ENCODE measurements around the gene SPATS1. TPM values are rescaled to one million over a fixed set of nuclear protein-coding genes. Genes with fewer than 3 reads are reported as not detected.

Gene SPATS1
- total RNA-seq, 4 donors from 2014 or later, result not detected

DNA sequence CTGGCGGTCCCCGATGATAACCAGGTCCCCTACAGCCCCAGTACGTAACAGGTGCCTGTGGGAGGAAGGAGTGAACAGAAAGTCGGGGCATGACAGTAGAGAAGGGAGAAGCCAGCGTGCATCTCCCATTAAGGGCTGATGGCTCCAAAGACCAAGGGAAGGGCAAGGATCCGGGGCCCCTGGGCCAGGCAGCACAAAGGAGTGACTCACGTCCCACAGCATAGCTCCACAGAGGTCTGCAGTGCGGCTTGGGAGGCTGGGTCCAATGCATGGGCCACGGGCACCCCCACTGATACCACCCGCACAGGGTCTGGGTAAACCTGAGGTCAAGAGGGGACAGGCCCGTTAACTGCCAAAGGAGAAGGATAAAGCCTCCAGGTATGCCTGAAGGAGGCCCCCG, 39.6 kb upstream of the SPATS1 start:
- Histone ChIP-seq H3K4me3 (no peak overlapping the region), H3K27me3 (no peaks in the 10 kb centered on the region), H3K27ac (no peak overlapping the region), H3K4me1 (peaks cover 3% of the 10 kb centered on the region), H3K9me3 (no peaks in the 10 kb centered on the region), H3K36me3 (peaks cover 79% of the 10 kb centered on the region)
- 88% methylated on average over 12 of the region's 12 CpGs for WGBS
- no peak for TF ChIP-seq POLR2A (IDR thresholded peaks at IDR 0.05)
- TF ChIP-seq, protein P1, sequence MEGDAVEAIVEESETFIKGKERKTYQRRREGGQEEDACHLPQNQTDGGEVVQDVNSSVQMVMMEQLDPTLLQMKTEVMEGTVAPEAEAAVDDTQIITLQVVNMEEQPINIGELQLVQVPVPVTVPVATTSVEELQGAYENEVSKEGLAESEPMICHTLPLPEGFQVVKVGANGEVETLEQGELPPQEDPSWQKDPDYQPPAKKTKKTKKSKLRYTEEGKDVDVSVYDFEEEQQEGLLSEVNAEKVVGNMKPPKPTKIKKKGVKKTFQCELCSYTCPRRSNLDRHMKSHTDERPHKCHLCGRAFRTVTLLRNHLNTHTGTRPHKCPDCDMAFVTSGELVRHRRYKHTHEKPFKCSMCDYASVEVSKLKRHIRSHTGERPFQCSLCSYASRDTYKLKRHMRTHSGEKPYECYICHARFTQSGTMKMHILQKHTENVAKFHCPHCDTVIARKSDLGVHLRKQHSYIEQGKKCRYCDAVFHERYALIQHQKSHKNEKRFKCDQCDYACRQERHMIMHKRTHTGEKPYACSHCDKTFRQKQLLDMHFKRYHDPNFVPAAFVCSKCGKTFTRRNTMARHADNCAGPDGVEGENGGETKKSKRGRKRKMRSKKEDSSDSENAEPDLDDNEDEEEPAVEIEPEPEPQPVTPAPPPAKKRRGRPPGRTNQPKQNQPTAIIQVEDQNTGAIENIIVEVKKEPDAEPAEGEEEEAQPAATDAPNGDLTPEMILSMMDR (IDR thresholded peaks at IDR 0.05), result no peak
- no peak for TF ChIP-seq POLR2AphosphoS5 (IDR thresholded peaks at IDR 0.05)
- TF ChIP-seq EP300 (IDR thresholded peaks at IDR 0.05), result no peak
- peak in 1 of 2 donors; percentile 67 for DNase-seq (ENCODE audit: low spot score in 2 of 2)

DNA sequence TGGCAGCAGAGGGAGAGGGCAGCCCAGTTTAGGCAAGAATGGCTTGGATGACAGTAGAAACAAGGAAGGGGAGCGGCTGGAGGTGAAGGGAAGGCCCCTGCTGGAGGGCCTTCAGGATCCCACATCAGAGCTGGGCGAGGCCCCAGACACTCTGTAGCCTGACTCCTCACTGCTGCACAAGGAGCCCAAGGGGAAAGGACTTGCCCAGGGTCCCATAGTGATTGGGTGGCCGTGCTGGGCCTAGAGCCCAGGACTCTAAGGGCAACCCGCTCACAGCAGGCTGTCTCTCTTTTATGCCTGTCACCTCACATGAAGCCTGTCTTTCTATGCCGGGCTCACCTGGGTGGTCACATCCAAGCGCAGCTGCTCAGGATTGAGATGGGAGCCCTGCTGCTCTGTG, 38.6 kb upstream of the SPATS1 start:
- Histone ChIP-seq H3K27me3 (no peaks in the 10 kb centered on the region), H3K36me3 (peaks cover 86% of the 10 kb centered on the region), H3K4me3 (no peak overlapping the region), H3K27ac (no peak overlapping the region), H3K4me1 (no peaks in the 10 kb centered on the region), H3K9me3 (no peaks in the 10 kb centered on the region)
- peak in 1 of 2 donors; percentile 59 for DNase-seq (ENCODE audit: low spot score in 2 of 2)
- 95% methylated on average over 6 of the region's 6 CpGs for WGBS
- TF ChIP-seq POLR2AphosphoS5 (IDR thresholded peaks at IDR 0.05) (no peak), EP300 (IDR thresholded peaks at IDR 0.05) (no peak), POLR2A (IDR thresholded peaks at IDR 0.05) (no peak)
- TF ChIP-seq, protein P1 (IDR thresholded peaks at IDR 0.05), result no peak

GRCh38 chr6:44304282-44305199, 37.9 kb upstream of the SPATS1 start:
- Histone ChIP-seq H3K4me1 (no peaks in the 10 kb centered on the region), H3K36me3 (peaks cover 93% of the 10 kb centered on the region), H3K27ac (no peak overlapping the region), H3K27me3 (no peaks in the 10 kb centered on the region), H3K9me3 (no peaks in the 10 kb centered on the region), H3K4me3 (no peak overlapping the region)
- TF ChIP-seq, protein P1 (IDR thresholded peaks at IDR 0.05), result peak; percentile 12 to 67
- TF ChIP-seq POLR2AphosphoS5 (IDR thresholded peaks at IDR 0.05), result no peak
- no peak for DNase-seq (ENCODE audit: low spot score in 2 of 2)
- 75% methylated on average over 15 of the region's 25 CpGs for WGBS

- Histone ChIP-seq H3K27ac (no peak overlapping the region), H3K36me3 (peaks cover 97% of the 10 kb centered on the region), H3K4me3 (no peak overlapping the region), H3K4me1 (no peaks in the 10 kb centered on the region), H3K27me3 (no peaks in the 10 kb centered on the region), H3K9me3 (no peaks in the 10 kb centered on the region)
- DNase-seq (ENCODE audit: low spot score in 2 of 2), result peak in 1 of 2 donors; percentile 42
- WGBS, result 84% methylated on average over 5 of the region's 5 CpGs
- TF ChIP-seq POLR2A (IDR thresholded peaks at IDR 0.05) (no peak), EP300 (IDR thresholded peaks at IDR 0.05) (no peak)
- TF ChIP-seq, protein P1 (IDR thresholded peaks at IDR 0.05), result no peak
Measured at GRCh38 chr6:44305200-44305725, 37.2 kb upstream of the SPATS1 start.

DNA sequence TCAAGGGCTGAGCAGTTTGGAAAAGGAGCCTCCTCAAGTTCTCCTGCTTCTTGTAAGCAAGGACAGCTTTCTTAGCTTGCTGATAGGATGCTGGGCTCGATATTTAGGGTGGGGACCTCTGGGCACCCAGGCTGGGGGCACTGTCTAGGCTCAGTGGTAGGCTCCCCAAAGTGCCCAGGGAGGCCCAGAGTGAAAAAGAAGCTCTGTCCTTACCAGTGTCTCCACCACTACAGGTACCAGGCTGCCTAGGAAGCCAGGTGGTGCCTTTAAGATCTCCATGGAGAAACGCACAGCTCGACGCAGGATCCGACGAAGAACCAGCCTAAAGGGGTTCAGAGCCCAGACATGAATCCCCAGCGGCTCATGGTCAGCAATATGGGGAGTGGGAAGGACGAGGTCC, 35.7 kb upstream of the SPATS1 start:
- Histone ChIP-seq H3K4me3 (no peak overlapping the region), H3K27me3 (no peaks in the 10 kb centered on the region), H3K27ac (no peak overlapping the region), H3K36me3 (peaks cover 92% of the 10 kb centered on the region), H3K9me3 (no peaks in the 10 kb centered on the region), H3K4me1 (peaks cover under 1% of the 10 kb centered on the region)
- DNase-seq (ENCODE audit: low spot score in 2 of 2), result no peak
- WGBS, result 83% methylated on average over 7 of the region's 8 CpGs
- no peak for TF ChIP-seq POLR2A (IDR thresholded peaks at IDR 0.05)
- TF ChIP-seq, protein P1 (IDR thresholded peaks at IDR 0.05), result no peak
- no peak for TF ChIP-seq POLR2AphosphoS5 (IDR thresholded peaks at IDR 0.05)

Data from suprapubic skin (tissue), 4 donors.